Cardiac muscle cell (in vitro differentiated cells and primary cell): Measurements from ENCODE around the gene DOHH. TPM values are rescaled to one million over a fixed set of nuclear protein-coding genes. Genes with fewer than 3 reads are reported as not detected.

Source experiments
- DNase-seq, 2 donors: peaks; one replicate each; pipeline versions ENCODE4 v3.0.0 to v3.0.0-alpha.2; 2010 to 2017; ENCODE audit warnings: low read depth in 1 of 2, low spot score in 1 of 2
- H3K27ac ChIP-seq: fragments of 200-600 bp; sonication (generic); 2 replicates; pipeline ENCODE4 v1.5.1; 2016
- H3K27me3 ChIP-seq: fragments of 200-600 bp; sonication (generic); 2 replicates; pipeline ENCODE4 v1.6.0; 2016; ENCODE audit warnings: control low read depth
- H3K36me3 ChIP-seq: fragments of 200-600 bp; sonication (generic); 2 replicates; pipeline ENCODE4 v1.5.1; 2016; ENCODE audit warnings: control low read depth
- H3K4me1 ChIP-seq: fragments of 200-600 bp; sonication (generic); 2 replicates; pipeline ENCODE4 v1.8.1; 2017; ENCODE audit warnings: low read depth, mild to moderate bottlenecking, mixed run types
- H3K4me3 ChIP-seq: fragments of 200-600 bp; sonication (generic); 2 replicates; pipeline ENCODE4 v1.5.1; 2016; ENCODE audit warnings: mild to moderate bottlenecking
- H3K9me3 ChIP-seq: fragments of 200-600 bp; sonication (generic); 2 replicates; pipeline ENCODE4 v1.5.1; 2017; ENCODE audit warnings: low read depth, mild to moderate bottlenecking, control low read depth
- polyA plus RNA-seq: library from polyadenylated mRNA; unstranded; fragments of >200 nt; fragmentation: Nextera tagmentation; extraction: Ambion mirVana; gene quantifications from 2 replicates; pipeline ENCODE4 v1.2.1, GENCODE V29; 2016
- total RNA-seq: library from RNA; depleted of rRNA; stranded (reverse); fragments of >200 nt; gene quantifications from 2 replicates; pipeline ENCODE4 v1.2.3, GENCODE V29; 2016
- TF ChIP-seq, protein P1 (sequence below): IDR thresholded peaks from 2 replicates; pipeline ENCODE4 v1.5.1; 2012; ENCODE audit warnings: low read depth, mild to moderate bottlenecking, low read length

The DOHH gene
- total and polyA plus RNA-seq, 2 experiments from 2014 or later: 16.2 to 21.0 TPM

DNA sequence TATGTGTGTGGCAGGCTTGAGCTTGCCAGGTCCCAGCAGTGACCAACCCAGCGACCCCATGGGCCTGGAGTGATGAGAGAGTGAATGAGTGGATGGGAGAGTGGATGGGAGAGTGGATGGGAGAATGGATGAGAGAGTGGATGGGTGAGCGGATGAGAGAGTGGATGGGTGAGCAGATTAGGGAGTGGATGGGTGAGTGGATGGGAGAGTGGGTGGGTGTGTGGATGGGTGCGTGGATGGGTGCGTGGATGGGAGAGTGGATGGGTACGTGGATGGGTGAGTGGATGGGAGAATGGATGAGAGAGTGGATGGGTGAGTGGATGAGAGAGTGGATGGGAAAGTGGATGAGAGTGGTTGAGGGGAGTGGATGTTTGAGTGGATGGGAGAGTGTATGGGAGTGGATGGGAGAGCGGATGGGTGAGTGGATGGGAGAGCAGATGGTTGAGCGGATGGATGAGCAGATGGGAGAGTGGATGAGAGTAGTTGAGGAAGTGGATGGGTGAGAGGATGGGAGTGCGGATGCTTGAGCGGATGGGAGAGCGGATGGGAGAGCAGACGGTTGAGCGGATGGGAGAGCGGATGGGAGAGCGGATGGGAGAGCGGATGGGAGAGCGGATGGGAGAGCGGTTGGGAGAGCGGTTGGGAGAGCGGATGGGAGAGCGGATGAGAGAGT lies 28.2 kb upstream of the DOHH start:
- H3K36me3 ChIP-seq: peaks cover 36% of the 10 kb centered on the region
- H3K27ac ChIP-seq: no peak overlapping the region
- no peaks in the 10 kb centered on the region for H3K4me1 ChIP-seq
- TF ChIP-seq, protein P1, sequence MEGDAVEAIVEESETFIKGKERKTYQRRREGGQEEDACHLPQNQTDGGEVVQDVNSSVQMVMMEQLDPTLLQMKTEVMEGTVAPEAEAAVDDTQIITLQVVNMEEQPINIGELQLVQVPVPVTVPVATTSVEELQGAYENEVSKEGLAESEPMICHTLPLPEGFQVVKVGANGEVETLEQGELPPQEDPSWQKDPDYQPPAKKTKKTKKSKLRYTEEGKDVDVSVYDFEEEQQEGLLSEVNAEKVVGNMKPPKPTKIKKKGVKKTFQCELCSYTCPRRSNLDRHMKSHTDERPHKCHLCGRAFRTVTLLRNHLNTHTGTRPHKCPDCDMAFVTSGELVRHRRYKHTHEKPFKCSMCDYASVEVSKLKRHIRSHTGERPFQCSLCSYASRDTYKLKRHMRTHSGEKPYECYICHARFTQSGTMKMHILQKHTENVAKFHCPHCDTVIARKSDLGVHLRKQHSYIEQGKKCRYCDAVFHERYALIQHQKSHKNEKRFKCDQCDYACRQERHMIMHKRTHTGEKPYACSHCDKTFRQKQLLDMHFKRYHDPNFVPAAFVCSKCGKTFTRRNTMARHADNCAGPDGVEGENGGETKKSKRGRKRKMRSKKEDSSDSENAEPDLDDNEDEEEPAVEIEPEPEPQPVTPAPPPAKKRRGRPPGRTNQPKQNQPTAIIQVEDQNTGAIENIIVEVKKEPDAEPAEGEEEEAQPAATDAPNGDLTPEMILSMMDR: no peak
- no peak overlapping the region for H3K4me3 ChIP-seq
- H3K27me3 ChIP-seq: no peaks in the 10 kb centered on the region
- no peaks in the 10 kb centered on the region for H3K9me3 ChIP-seq
- no peak for DNase-seq

DNA sequence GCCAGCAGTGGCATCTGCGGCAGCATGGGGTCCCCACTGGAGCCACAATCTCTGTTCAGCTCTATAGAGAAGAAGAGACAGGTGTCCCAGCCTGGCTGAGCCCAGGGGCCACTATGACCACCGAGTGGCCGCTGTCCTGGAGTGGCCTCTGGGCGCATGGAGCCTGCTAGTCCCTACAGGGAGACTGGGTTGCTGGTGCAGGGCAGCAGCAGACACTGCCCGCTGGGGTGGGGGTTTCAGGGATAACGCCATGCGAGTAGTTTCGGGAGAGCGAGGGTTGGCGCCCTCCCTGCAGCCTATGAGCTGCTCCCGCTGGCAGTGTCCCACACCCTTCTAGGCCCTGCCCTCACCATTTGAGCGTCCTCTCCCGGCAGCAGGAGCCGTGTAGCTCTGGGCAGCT lies 27.6 kb upstream of the DOHH start:
- TF ChIP-seq, protein P1: no peak

DNA sequence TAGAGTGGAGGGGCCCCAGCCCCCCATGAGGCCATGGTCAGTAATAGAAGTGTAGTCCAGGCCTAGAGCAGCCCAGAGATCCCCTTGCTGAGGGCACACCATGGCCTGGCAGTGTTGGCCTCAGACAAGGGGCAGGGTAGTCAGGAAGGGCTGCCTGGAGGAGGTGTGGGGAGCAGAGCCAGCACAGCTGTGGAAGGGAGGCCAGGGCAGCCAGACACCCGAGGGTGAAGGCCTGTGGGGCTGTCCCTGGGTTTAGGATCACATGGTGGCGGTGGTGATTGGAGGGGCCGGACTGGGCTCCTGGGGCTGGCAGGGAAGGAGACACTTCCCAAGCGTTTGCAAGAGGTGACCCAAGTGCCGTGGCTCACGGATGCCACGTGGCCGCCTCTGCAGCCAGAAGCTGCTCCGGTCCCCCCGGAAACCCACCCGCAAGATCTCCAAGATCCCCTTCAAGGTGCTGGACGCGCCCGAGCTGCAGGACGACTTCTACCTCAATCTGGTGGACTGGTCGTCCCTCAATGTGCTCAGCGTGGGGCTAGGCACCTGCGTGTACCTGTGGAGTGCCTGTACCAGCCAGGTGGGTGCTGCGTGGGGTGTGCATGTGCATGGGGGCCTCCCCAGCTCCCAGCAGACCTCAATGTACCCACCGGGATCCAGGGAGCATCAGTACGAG lies 26.9 kb upstream of the DOHH start:
- Histone ChIP-seq H3K27ac (no peak overlapping the region), H3K4me1 (no peaks in the 10 kb centered on the region), H3K4me3 (no peak overlapping the region), H3K27me3 (no peaks in the 10 kb centered on the region), H3K36me3 (peaks cover 31% of the 10 kb centered on the region), H3K9me3 (no peaks in the 10 kb centered on the region)
- TF ChIP-seq, protein P1: no peak
- DNase-seq: no peak

More for the DNA sequence above, 27.6 kb upstream of the DOHH start:
- no peaks in the 10 kb centered on the region for H3K4me1 ChIP-seq
- no peaks in the 10 kb centered on the region for H3K9me3 ChIP-seq
- no peak for DNase-seq
- no peaks in the 10 kb centered on the region for H3K27me3 ChIP-seq
- H3K4me3 ChIP-seq: no peak overlapping the region
- peaks cover 38% of the 10 kb centered on the region for H3K36me3 ChIP-seq
- H3K27ac ChIP-seq: no peak overlapping the region

DNA sequence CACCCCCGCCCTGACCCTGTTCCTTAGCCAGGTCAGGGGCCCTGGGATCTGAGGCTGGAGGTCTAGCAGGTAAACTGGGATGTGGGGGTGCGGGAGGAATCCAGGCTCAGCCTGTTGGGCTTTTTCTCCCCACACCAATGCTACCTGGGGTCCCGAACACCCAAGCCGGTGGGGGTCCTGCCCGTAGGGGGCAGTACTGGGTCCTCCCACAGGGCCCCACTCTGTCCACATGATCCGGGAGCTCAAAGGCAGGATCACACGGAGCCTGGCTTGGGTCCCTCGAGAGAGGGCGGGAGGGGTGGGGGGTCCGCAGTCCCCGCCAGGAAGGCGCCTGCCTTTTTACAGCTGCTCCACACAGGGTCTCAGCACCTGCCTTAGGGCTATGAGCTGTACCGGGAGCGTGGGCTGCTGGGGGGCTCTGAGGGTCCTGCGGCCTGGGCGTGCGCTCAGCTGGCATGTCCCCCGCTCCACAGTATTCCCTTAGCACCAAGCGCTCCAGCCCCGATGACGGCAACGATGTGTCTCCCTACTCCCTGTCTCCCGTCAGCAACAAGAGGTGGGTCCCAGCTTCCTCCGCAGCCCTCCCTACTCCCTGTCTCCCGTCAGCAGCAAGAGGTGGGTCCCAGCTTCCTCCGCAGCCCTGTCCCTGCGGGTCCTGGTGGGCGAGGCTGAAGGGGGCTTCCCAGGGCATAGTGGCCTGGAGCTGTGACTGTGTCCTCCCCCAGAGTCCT lies 26.2 kb upstream of the DOHH start:
- DNase-seq: no peak
- TF ChIP-seq, protein P1: peak; percentile 7
- Histone ChIP-seq H3K27ac (no peak overlapping the region), H3K27me3 (no peaks in the 10 kb centered on the region), H3K4me3 (no peak overlapping the region), H3K9me3 (no peaks in the 10 kb centered on the region), H3K36me3 (peaks cover 27% of the 10 kb centered on the region), H3K4me1 (no peaks in the 10 kb centered on the region)

DNA sequence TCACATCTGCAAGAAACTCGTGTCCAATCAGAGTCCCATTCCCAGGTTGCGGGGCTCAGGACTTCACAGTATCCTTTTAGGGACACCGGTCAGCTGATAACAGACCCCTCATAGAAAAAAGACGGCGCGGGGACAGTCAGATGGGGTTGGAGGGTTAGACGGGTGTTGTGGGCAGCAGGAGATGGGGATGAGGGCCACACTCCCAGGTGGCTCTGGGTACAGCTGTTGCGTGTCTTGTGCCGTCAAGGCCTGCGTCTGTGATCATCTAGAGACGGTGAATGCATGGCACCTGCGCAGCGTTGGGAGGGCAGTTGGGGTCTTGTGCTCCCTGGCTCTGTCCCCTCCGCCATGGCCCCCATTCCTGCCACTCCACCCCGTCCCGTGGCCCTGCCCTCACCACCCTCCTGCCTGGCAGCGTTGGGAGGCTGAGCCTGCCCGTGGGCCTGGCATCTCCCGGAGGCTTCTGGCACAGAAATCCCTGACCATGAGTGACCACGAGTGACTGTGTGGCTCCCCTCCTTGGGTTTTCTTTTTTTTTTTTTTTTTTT lies 24.5 kb upstream of the DOHH start:
- H3K9me3 ChIP-seq: no peaks in the 10 kb centered on the region
- DNase-seq: no peak
- no peaks in the 10 kb centered on the region for H3K4me1 ChIP-seq
- H3K36me3 ChIP-seq: peaks cover 27% of the 10 kb centered on the region
- no peak overlapping the region for H3K27ac ChIP-seq
- no peaks in the 10 kb centered on the region for H3K27me3 ChIP-seq
- TF ChIP-seq, protein P1: no peak
- no peak overlapping the region for H3K4me3 ChIP-seq
